SHP77 (cell line): ENCODE measurements around the gene POU2AF3.
"Not testable (repeated sequence)": the region's sequence is repeated elsewhere in the genome, so short reads cannot be mapped to it uniquely, and the experiment has no call there.

ENCODE experiments used
- DNase-seq, 2 experiments: peaks; one replicate each; lab custom pipeline; 2025; lab: John Stamatoyannopoulos, UW

Gene POU2AF3, protein sequence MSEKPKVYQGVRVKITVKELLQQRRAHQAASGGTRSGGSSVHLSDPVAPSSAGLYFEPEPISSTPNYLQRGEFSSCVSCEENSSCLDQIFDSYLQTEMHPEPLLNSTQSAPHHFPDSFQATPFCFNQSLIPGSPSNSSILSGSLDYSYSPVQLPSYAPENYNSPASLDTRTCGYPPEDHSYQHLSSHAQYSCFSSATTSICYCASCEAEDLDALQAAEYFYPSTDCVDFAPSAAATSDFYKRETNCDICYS

DNA sequence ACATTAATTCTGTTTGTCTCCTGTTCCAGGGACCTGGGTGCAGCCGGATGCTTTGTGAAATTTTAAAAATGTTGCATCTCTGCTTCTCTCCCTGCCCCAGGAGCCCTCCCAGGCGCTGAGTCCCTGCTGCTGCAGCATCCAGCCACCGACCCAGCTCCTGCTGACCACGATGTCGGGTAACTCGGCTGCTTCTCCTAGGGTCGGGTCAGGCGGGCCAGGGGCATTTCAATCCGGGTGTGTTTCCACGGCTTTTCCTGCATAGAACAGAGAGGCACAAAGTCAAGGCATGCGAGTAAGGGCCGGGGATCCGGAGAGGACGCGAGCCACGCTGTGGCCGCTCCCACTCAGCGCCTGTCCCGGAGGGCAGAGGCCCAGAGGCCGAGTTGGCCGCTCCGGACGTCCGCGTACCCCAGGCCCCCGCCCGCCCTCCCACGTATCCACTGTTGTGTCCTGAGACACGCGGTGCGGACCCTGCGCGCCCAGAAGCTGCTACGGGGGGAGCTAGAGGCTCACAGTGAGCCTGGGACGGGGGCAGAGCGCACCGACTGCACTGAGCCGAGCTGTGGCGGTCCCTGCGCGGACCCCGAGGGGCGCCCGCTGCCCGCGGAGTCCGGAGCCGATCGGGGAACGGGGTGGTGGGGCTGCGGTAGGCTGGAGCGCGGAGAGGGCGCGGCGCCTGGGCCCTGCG, at the start of gene POU2AF3:
Gene POU2AF3 (plus strand): TSS at position 134 of the 688 bp plus-strand sequence. CDS start 36 bp downstream, at position 170.
- DNase-seq = no peak

DNA sequence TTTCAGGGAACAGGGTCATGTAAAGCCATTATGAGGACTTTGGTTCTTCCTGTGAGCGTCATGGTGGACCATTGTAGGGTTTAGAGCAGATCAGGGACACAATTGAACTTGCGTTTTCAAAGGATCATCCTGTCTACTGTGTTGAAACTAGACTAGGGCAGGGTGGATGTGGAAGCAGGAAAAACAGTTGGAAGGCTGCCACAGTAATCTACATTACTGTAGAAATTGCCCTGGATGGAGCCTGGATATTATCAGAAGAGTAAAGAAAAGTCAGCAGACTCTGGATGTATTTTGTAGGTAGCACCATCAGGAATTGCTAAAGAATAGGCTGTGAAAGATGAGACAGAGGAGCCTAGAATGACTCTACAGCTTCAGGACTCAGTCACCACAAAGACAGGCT, 47.4 kb upstream of the POU2AF3 start:
- DNase-seq = no peak

DNA sequence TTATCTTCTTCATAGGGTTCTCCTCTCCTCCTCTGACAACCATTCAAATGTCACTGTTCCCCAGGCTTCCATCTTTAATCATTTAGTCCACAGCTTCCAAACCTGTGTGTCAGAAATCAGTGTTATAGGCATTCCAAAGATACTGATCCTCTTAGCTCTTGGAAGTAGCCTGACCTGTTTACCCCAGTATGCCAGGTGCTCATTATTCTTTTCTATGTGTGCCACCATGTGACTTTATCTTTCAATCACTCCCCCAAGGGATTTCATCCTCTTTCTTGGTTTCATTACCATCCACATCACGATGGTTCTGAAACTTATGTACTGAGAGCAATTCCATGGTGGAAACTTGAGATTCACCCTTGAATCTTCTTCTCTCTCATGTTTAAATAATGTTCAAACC, 45.2 kb upstream of the POU2AF3 start:
- DNase-seq = no peak

DNA sequence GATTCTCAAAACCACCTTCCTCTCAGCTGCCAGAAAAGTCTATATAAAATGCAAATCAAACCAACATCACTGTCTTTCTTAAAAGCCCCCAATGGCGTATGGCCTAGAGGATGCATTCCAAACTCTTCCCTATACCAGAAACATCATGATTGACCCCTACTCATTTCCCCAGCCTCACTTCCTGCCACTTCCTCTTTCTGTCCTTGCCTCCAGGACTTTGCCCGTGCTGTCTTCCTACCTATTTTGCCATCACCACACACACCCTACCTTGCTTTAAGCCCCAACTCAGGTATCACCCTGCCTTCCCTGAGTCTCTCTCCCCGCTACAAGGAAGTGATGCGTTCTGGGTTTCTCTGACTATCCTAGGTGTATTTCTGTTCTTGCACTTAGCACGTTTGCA, 44.7 kb upstream of the POU2AF3 start:
- no peak for DNase-seq

DNA sequence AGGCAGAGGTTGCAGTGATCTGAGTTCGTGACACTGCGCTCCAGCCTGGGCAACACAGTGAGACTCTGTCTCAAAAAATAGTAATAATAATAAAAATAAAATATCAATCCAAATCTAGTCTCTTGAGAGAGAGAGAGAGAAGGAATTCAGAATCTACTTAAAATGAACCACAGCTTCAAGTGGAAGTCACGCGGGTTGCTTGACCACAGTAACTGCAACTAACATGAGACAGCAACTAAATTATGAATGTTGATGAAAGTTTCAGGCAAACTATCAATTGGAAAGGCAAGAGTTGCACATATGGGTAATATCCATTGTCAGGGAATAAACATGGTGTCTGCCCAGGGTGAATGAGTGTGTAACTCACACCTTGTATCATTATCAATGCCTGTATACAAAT, 40.3 kb upstream of the POU2AF3 start:
- DNase-seq = no peak

DNA sequence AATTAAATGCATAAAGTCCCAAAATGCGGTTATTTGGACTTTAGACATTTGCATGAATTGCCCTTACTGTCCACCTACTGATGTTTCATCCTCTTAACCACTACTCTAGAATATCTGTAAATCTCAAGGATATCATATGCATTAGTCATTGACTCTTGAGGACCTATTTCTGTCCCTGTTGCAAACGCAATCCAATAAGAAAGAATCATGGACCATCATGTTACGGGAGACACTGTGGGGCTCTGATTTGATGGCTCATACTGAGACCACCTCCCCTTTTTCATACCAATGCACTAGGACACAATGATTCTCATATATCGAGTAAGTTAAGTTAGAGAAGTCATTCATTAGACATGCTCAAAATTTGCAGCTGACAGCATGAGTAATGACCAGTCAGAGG, 38.5 kb upstream of the POU2AF3 start:
- no peak for DNase-seq

DNA sequence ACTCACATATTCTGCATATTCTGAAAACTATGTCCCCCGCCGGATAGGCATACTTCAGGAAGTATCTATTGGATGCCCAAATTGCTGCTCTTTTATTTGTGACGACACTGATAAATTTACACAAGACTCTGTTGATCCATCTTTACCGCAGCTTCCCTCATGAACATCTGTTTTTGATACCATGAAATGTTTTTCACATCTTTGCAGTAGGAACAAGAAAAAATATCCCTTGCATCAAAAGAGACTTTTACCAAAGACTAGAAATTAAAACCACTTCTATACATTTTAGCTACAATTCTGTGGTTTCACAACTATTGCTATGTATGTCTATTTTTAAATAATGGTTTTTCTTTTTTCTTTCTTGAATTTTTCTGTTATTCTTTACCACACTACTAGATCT, 37.5 kb upstream of the POU2AF3 start:
- DNase-seq = no peak

DNA sequence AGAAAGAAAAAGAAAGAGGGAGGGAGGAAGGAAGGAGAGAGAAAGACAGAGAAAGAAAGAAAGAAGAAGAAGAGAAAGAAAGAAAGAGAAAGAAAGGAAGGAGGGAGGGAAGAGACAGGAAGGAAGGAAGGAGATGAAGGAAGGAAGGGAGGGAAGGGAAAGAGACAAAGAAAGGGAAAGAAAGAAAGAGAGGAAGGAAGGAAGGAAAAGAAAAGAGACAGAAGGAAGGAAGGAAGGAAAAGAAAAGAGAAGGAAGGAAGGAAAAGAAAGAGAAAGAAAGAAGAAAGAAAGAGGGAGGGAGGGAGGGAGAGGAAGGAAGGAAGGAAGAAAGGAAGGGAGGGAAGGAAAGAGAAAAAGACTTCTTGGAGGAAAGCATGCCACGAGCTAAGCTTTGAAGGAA, 33.7 kb upstream of the POU2AF3 start:
- DNase-seq = no peak

DNA sequence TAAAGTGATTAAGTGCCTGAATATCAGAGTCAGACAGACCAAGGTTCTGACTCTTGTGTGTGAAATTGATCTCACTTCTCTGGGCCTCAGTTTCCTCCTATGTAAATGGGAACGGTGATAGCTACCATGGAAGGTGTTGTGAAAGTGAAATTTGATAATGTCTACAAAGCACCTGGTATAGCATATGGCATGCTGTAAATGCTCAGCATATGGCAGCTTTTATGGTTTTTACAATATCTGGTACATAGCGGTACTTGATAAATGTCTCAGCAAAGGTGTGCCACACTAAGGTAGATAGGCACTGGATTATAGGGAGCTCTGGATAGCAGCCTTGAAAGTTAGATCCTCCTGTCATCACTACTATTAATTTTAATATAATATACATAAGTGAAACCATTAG, 32.9 kb upstream of the POU2AF3 start:
- DNase-seq = no peak

DNA sequence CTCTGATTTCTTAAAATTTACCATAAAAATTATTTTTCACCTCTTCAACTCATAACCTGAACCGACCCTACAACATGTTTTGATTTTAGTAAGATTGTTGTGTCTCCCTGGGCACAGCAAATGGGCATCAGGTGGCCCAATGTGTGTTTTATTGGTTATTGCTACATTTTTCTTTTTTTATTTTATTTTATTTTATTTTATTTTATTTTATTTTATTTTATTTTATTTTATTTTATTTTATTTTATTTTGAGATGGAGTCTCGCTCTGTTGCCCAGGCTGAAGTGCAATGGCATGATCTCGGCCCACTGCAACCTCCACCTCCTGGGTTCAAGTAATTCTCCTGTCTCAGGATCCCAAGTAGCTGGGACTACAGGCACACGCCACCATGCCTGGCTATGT, 30.0 kb upstream of the POU2AF3 start:
- not testable (repeated sequence) for DNase-seq

DNA sequence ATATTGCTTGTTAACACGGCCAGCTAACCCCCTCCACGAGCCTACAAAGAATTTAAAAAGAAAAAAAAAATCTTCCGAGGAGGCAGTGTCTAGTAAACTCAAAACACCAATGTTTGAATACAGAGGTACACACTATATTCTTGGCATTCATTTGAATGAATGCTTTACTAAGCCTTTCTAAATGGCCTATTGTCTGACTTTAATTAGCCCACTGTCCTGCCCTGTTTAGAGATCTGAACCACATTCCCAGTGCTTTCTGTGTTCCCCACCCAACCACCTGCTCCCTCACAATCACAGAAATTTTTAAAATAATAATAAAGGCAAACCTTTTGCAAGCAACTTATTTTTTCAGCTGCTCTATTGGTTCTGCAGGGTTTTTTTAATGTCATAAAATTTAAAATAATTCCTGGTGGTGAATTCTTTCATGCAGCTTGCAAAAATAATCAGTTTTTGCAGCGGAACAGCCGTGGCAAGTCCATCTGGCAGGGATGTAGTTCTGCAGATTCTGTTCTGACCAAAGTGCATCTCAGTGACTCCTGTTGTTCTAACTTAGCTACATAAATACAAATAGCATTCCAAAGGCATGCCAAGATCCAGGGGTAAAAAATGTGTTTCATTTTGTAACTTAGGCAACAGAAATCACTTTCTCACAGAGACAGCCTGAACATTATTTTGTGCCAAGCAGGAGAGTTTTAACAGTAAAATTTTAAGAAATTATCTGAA, 29.0 kb upstream of the POU2AF3 start:
- no peak for DNase-seq

DNA sequence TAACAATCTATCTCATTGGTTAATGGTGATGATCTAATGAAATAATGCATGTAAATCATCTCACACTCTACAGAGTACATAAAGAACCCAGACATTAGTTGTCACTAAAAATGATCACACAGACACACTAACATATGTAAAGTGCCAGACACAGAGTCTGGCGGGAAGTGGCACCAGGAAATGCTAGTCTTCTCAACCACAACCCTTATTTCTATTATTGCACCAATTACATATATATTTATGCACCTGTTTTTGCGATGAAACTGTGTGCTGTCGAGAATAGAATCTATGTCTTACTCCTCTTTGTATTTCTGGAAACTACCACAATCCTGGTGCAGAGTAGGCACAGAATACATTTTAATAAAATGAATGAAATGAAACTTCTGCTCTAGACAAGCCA, 25.9 kb upstream of the POU2AF3 start:
- DNase-seq = no peak

DNA sequence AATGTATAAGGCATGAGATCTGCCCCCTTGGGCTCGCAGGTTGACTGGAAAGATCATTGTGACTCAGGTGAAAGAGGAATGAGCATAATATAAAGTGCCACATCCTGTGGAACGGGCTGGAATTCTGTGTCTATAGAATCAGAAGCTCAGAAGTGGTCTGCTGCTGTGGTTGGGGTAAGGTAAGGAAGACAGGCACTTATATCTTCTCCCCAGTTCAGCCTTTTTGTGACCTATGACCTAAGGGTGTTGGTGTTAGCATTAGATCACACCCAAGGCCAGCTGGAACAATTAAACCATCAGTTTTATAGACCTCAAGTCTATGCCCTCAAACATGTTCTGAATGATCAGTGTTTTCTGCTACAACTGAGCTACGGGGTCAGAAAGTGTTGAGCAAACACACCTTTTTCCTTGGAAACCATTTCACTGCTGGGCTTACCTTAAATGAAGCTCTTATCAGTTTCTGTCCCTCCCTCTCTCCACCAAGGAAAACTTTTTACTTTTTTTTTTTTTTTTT, 15.7 kb upstream of the POU2AF3 start:
- DNase-seq = no peak

DNA sequence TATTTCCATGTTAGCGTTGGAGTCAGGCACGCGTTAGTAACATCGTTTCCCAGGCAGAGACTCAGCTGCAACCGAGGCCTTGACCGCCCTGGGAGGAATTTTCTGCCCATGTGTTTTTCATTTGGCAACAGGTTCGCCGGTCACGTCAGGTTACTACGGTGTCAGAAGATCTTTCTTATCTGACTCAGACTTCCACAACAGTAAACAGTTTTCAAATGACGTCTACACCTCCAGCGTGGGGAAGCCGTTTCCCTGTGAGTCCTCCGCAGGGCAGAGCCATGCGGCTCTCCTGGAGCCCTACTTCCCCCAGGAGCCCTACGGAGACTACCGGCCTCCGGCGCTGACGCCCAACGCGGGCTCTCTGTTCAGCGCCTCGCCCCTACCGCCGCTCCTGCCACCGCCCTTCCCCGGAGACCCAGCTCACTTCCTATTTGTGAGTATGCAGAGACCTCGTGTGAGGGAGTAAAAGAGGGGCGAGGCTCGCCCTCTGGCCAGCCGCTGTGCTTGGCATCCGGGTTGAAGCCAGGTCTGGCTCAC, 14.3 kb upstream of the POU2AF3 start:
- DNase-seq = no peak

DNA sequence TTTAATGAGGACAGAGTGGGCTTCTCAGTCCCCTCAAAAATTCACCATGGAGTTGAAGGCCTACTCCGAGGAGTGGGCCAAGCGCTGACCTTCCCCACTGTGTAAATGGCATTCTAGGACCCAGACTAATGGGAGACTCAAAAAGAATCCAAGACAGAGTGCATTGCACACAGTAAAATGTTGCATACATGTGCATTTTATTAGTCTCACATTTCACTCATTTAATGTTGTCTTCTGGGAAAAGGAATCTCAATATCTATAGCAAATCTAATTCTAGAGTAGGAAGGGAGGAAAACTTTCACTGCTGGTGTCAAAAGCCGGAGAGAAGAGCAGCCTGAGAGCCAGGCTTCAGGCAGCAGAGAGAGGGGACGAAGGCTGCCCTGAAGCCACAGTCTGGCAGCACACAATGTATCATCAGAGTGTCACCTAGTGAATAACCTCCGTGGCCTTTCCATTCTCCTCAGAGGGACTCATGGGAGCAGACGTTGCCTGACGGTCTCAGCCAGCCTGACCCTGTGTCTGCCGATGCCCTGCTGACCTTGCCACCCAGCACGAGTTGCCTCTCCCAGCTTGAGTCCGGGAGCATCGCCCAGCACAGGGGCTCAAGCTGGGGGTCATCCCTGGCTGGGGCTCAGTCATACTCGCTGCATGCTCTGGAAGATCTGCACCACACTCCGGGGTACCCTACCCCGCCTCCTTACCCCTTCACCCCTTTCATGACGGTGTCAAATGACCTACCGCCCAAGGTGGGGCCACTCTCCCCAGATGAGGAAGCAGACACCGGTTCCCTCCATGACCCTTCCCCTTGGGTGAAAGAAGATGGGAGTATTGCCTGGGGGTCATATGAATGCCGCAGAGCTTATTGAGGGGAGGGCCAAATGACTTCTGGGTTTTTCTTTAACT, 12.9 kb upstream of the POU2AF3 start:
- DNase-seq = no peak

DNA sequence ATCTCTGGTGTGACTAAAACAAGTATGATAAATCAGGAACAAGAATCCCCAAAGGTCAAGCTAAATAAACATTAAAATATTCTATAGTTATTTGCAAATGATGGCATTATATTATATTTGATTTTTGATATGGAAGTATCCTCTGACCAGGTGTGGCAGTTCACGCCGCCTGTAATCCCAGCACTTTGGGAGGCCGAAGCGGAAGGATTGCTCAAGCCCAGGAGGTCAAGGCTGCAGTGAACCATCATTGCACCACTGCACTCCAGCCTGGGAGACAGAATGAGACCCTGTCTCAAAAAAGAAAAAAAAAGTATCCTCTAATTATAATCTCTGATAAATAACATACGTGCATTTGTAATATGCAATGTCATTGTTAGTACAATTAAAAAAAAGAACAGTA, 6.6 kb upstream of the POU2AF3 start:
- no peak for DNase-seq

DNA sequence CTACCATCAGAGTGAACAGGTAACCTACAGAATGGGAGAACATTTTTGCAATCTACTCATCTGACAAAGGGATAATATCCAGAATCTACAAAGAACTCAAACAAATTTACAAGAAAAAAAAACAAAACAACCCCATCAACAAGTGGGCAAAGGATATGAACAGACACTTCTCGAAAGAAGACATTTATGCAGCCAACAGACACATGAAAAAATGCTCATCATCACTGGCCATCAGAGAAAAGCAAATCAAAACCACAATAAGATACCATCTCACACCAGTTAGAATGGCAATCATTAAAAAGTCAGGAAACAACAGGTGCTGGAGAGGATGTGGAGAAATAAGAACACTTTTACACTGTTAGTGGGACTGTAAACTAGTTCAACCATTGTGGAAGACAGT, 5.9 kb upstream of the POU2AF3 start:
- not testable (repeated sequence) for DNase-seq

DNA sequence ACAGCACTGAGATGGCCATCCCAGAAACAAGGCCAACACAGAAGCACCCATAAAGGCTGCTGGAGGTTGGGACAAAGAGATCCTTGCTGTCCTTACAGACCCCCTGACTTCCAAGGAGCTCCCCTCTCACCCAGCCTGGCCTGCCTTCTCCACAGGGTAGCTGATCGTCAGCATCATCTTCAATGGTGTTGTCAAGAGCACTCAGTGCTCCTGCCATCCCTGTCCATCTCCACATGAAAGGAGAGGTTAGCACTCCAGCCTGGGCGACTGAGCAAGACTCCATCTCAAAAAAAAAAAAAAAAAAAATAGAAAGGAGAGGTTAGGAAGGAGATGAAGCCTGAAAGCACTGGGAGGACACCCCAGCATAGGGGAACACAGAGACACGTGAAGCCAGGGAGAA, 2.1 kb upstream of the POU2AF3 start:
- no peak for DNase-seq

DNA sequence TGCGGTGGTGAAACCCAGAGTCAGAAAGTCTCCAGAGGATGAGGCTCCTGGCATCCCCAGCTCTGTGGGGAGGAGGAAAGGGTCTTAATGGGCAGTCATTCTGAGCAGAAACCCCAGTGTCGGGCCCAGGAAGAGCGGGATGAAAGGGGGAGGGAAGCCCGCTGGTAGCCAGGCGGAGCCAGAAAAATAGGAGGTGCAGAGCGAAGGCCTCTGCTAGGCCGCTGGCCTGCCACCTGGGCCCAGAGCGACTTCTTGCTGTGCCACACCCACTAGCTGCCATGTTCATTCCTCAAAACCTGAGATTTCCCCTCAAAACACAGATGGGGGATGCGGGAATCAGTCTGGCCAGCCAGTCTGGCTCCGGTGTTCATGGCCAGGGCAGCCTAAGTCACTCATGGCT, 650 bp upstream of the POU2AF3 start:
- no peak for DNase-seq

DNA sequence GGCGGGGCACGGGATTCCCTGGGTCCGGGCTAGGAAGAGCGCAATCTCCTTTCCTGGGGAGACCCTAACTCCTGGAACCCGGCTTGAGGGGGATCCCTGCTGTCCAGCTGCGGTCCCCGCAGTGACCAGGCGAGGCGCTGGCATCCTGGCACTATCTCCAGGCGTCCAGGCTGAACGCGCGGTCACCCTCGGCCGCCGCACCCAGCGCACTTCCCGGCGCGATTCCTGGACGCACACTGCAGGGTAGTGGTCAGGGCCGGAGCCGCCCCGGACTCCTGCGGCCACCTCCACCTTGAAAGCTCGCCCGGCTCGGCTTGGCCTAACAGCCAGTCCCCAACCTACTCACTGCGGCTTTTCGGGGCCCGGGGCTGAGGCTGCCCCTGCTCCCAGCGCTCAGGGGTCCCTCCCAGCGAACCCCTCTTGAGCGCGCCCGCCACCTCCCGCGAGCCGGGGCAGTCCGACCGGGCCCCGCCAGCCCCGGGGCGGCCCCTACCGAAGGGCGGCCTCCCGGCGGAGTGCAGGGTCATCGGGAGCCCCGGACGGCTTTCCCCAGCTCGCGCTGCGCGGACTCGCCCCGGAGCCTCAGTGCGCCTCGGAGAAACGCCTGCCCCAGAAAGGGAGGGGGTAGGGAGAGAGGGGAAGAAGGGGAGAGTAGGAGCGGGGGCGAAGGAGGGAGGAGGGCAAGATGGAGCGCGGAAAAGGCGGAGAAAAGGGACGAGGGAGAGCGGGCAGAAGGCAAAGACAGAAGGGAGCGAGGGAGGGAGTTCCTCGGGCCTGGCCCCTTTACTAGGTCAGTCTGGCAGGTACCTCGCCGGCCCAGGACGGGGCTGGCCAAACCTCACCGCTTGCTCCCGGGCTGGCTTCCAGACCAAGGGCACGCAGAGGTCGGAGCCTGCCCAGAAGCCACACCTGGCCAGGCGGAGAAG, 1.0 kb downstream of the POU2AF3 start:
- DNase-seq = no peak

DNA sequence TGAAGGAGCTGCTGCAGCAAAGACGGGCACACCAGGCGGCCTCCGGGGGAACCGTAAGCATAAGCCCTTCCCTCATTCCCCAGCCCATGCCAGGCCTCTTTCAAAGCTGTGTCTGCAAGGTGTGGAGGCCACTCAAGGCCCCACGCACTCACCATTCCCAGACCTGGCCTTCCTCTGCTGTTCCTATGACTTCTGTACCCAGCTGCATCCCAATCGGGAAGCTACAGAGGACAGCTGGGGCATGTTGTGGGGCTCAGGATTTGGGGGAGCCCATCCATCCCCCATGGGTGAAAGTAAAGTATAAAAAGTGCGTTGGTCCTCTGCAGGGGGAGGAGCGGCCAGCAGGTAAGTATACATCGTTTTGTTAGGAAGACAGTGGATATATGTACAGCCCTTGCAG, 2.2 kb downstream of the POU2AF3 start:
- no peak for DNase-seq
